Mesenchymal stem cell (in vitro differentiated cells and primary cell): ENCODE results near the gene QPCT.

Experiments
- DNase-seq: peaks from one replicate; pipeline ENCODE4 v3.0.0-alpha.2; 2013
- H2AFZ ChIP-seq: one replicate; pipeline ENCODE4 v1.6.1; 2013; ENCODE audit warnings: low read depth, mild to moderate bottlenecking, control low read depth, inconsistent platforms, low read length, moderate library complexity
- H2AK5ac ChIP-seq: 2 replicates; pipeline ENCODE4 v1.6.1; 2013; ENCODE audit warnings: low read length, moderate library complexity, mild to moderate bottlenecking, inconsistent platforms; ENCODE audit not compliant: severe bottlenecking
- H2BK120ac ChIP-seq: one replicate; pipeline ENCODE4 v1.6.1; 2013; ENCODE audit warnings: low read depth, mild to moderate bottlenecking, inconsistent platforms, low read length, moderate library complexity
- H2BK12ac ChIP-seq, 2 experiments: one replicate each; pipeline ENCODE4 v1.6.1; 2013; ENCODE audit warnings: inconsistent platforms in 2 of 2, low read length in 2 of 2, mild to moderate bottlenecking in 2 of 2, moderate library complexity in 2 of 2, control low read depth in 1 of 2
- H2BK15ac ChIP-seq: one replicate; pipeline ENCODE4 v1.6.1; 2013; ENCODE audit warnings: mild to moderate bottlenecking, low read depth, inconsistent platforms; ENCODE audit not compliant: poor library complexity, severe bottlenecking
- H2BK5ac ChIP-seq: 2 replicates; pipeline ENCODE4 v1.6.1; 2013; ENCODE audit warnings: low read depth, mild to moderate bottlenecking, low read length, control low read depth, inconsistent platforms; ENCODE audit not compliant: poor library complexity, severe bottlenecking
- H3K14ac ChIP-seq, 2 experiments: one replicate each; pipeline ENCODE4 v1.6.1; 2013; ENCODE audit warnings: inconsistent platforms in 2 of 2, low read length in 2 of 2, control low read depth in 1 of 2, mild to moderate bottlenecking in 1 of 2, moderate library complexity in 1 of 2
- H3K18ac ChIP-seq, 2 experiments: one replicate each; pipeline ENCODE4 v1.6.1; 2013; ENCODE audit warnings: inconsistent platforms in 2 of 2, low read length in 2 of 2, control low read depth in 1 of 2, low read depth in 1 of 2, mild to moderate bottlenecking in 1 of 2
- H3K23ac ChIP-seq, 2 experiments: one replicate each; pipeline ENCODE4 v1.6.1; 2013; ENCODE audit warnings: inconsistent platforms in 2 of 2, low read length in 2 of 2, mild to moderate bottlenecking in 2 of 2, moderate library complexity in 2 of 2, control low read depth in 1 of 2
- H3K27ac ChIP-seq: 2 replicates; pipeline ENCODE4 v1.5.1; 2013; ENCODE audit warnings: mild to moderate bottlenecking, moderate library complexity, low read length, control low read depth, inconsistent platforms; ENCODE audit not compliant: poor library complexity, severe bottlenecking
- H3K27me3 ChIP-seq, 2 experiments: 2 replicates each; pipeline versions ENCODE4 v1.6.1 to v1.7.0; 2013; ENCODE audit warnings: low read length in 2 of 2, mild to moderate bottlenecking in 2 of 2, moderate library complexity in 2 of 2, control low read depth in 1 of 2, inconsistent platforms in 1 of 2; ENCODE audit not compliant: control insufficient read depth in 1 of 2, insufficient read depth in 1 of 2
- H3K36me3 ChIP-seq, 2 experiments: 2 replicates each; pipeline versions ENCODE4 v1.6.1 to v1.7.0; 2013; ENCODE audit warnings: low read length in 2 of 2, control low read depth in 1 of 2, inconsistent platforms in 1 of 2, low read depth in 1 of 2, mild to moderate bottlenecking in 1 of 2; ENCODE audit not compliant: insufficient read depth in 2 of 2, control insufficient read depth in 1 of 2
- H3K4ac ChIP-seq, 2 experiments: one replicate each; pipeline ENCODE4 v1.6.1; 2013; ENCODE audit warnings: inconsistent platforms in 2 of 2, low read length in 2 of 2, mild to moderate bottlenecking in 2 of 2, moderate library complexity in 2 of 2, control low read depth in 1 of 2, low read depth in 1 of 2
- H3K4me1 ChIP-seq: 2 replicates; pipeline ENCODE4 v1.6.1; 2013; ENCODE audit warnings: low read depth, low read length, control low read depth; ENCODE audit not compliant: control insufficient read depth, insufficient read depth
- H3K4me2 ChIP-seq: 2 replicates; pipeline ENCODE4 v1.6.1; 2013; ENCODE audit warnings: low read length, mild to moderate bottlenecking, inconsistent platforms; ENCODE audit not compliant: poor library complexity, severe bottlenecking
- H3K4me3 ChIP-seq, 2 experiments: 2 replicates each; pipeline versions ENCODE4 v1.5.1 to v1.7.0; 2013; ENCODE audit warnings: low read length in 2 of 2, mild to moderate bottlenecking in 2 of 2, control low read depth in 1 of 2, low read depth in 1 of 2; ENCODE audit not compliant: insufficient read depth in 1 of 2
- H3K79me1 ChIP-seq: replicated peaks from 2 replicates; pipeline ENCODE4 v1.6.1; 2013; ENCODE audit warnings: mild to moderate bottlenecking, control low read depth, low read length, inconsistent platforms; ENCODE audit not compliant: poor library complexity, severe bottlenecking
- H3K9ac ChIP-seq: 2 replicates; pipeline ENCODE4 v1.7.0; 2013; ENCODE audit warnings: mild to moderate bottlenecking, low read length, moderate library complexity
- H3K9me3 ChIP-seq: 2 replicates; pipeline ENCODE4 v1.7.0; 2013; ENCODE audit warnings: mild to moderate bottlenecking, low read length; ENCODE audit not compliant: control insufficient read depth
- H4K8ac ChIP-seq: one replicate; pipeline ENCODE4 v1.6.1; 2013; ENCODE audit warnings: inconsistent platforms, mild to moderate bottlenecking, low read length, moderate library complexity
- H4K91ac ChIP-seq: one replicate; pipeline ENCODE4 v1.6.1; 2013; ENCODE audit warnings: mild to moderate bottlenecking, low read length, inconsistent platforms
- WGBS: methylation state at CpG from one replicate; pipeline ENCODE4 v1.1.7; 2013; ENCODE audit warnings: mixed read lengths; 5-methylcytosine and 5-hydroxymethylcytosine counted together

QPCT gene

DNA sequence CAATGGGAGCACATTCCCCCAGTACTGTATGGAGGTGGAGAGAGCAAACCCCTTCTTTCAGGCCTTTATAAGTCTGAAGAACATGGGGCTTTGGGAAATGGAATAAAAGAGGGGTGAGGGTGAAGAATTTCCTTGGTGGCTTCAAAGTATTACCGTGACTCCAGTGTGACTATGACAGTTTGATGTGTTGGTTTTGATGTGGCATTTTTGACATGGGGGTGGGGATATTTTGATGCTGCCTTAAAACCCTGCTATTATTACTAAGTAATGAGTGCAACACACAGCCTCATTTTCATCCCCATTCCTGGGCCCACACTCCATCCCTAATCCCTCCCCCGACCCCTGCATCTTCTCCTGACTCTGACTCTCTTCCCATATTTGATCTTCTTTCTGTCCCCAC, 23.6 kb downstream of the QPCT start:
- no peaks in the 10 kb centered on the region for H3K27me3 ChIP-seq
- H3K79me1 ChIP-seq, result no peaks in the 10 kb centered on the region
- no peak overlapping the region for H3K23ac ChIP-seq
- H3K4ac ChIP-seq, result no peak overlapping the region
- H2BK120ac ChIP-seq, result no peak overlapping the region
- H4K8ac ChIP-seq, result no peak overlapping the region
- no peak overlapping the region for H4K91ac ChIP-seq
- H3K4me1 ChIP-seq, result no peaks in the 10 kb centered on the region
- peaks cover 0 to 14% of the 10 kb centered on the region in 2 experiments for H3K36me3 ChIP-seq
- no peaks in the 10 kb centered on the region for H3K9me3 ChIP-seq
- H3K18ac ChIP-seq, result no peak overlapping the region
- no peak overlapping the region for H2AK5ac ChIP-seq
- DNase-seq, result no peak
- H3K4me3 ChIP-seq, result no peak overlapping the region
- no peak overlapping the region for H3K14ac ChIP-seq
- H2BK12ac ChIP-seq, result no peak overlapping the region
- H3K4me2 ChIP-seq, result no peak overlapping the region
- 97% methylated on average over 1 of the region's 2 CpGs for WGBS
- no peak overlapping the region for H2BK5ac ChIP-seq
- no peak overlapping the region for H2AFZ ChIP-seq
- no peak overlapping the region for H2BK15ac ChIP-seq
- H3K9ac ChIP-seq, result no peak overlapping the region
- H3K27ac ChIP-seq, result no peak overlapping the region

DNA sequence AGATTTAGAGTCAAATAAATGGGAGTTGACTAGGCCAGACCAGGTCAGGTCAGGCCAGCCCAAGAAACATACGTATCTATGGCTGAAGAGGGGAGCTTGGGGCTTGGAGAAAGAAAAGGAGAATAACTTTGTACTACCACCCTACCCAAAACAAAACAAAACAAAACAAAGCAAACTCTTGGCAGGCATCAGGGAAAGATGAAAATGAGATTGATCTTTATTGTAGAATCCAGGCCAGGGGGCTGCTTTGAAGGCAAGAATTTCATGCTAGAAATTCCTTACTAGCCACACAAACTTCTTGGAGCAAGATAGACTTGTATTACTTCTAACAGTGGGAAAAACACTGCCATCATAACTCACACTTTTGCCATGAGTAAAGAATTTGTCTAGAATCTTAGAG, 26.2 kb downstream of the QPCT start:
- no CpG with 5 or more reads among the region's 1 CpG for WGBS
- no peak for DNase-seq

DNA sequence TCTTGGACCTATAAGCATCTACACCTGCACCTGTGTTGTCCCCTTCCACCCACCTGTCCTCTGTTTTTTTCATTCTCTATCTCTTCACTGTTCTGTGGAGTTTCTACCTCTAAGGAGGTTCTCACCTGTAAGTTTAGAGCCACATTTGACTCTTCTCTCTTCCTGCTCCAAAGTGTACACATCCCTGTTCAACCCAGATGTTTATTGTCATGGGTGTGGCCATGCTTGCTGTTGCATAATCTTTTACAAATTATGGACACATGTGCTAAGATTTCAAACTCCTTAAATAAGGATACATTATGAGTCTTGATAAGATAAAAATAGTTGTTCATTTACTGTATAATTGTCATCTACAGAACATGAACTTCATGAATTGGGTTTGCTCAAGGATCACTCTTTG, 27.6 kb downstream of the QPCT start:
- H3K79me1 ChIP-seq, result no peaks in the 10 kb centered on the region
- no peak overlapping the region for H3K9ac ChIP-seq
- H2BK12ac ChIP-seq, result no peak overlapping the region

More for the DNA sequence above, 26.2 kb downstream of the QPCT start:
- Histone ChIP-seq H3K4me1 (no peaks in the 10 kb centered on the region), H3K4me2 (no peak overlapping the region), H2BK15ac (no peak overlapping the region), H3K27me3 (no peaks in the 10 kb centered on the region), H3K18ac (no peak overlapping the region), H3K27ac (no peak overlapping the region), H3K14ac (no peak overlapping the region), H3K79me1 (no peaks in the 10 kb centered on the region), H3K4me3 (no peak overlapping the region), H2BK5ac (no peak overlapping the region), H3K9me3 (no peaks in the 10 kb centered on the region), H2AFZ (no peak overlapping the region), H4K91ac (no peak overlapping the region), H2BK12ac (no peak overlapping the region), H3K9ac (no peak overlapping the region), H2AK5ac (no peak overlapping the region), H2BK120ac (no peak overlapping the region), H3K36me3 (peaks cover 0 to 14% of the 10 kb centered on the region in 2 experiments), H3K23ac (no peak overlapping the region), H3K4ac (no peak overlapping the region), H4K8ac (no peak overlapping the region)

DNA sequence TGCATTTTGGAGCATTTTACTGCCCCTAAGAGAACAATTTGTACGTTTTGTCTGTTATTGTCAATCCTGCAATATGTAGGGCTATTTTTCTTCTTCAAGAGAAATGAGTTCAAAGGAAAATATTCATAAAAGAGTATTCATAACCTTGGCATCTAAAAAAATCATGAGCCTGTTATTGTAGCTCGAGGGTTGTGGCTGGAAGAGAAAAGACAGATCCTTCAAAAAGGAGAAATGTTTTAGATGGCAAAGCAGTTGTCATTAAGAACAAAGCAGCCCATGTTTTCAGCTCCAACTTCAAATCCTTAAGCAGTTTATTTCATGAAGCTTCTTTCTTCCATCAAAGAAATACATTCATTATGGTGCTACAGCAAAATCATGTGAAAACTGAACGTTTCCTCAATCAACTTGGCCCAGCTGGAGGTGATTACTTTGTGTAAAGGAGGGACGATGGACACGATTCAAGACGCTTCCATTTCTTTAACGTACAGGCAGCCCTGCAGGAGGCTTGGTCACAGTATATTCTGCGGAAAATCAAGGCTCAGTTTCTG, 31.4 kb downstream of the QPCT start:
- Histone ChIP-seq H2BK5ac (no peak overlapping the region), H2BK120ac (no peak overlapping the region), H3K23ac (no peak overlapping the region), H3K27ac (no peak overlapping the region), H2BK15ac (no peak overlapping the region), H3K27me3 (no peaks in the 10 kb centered on the region), H4K91ac (no peak overlapping the region), H2AK5ac (no peak overlapping the region), H3K9ac (peak overlapping the region; percentile 80), H3K9me3 (no peaks in the 10 kb centered on the region), H3K4me3 (peak overlapping the region in 1 of 2 experiments; percentile 57), H2BK12ac (no peak overlapping the region), H3K79me1 (no peaks in the 10 kb centered on the region), H3K18ac (no peak overlapping the region), H3K4ac (no peak overlapping the region), H3K4me1 (peaks cover 10% of the 10 kb centered on the region), H3K14ac (no peak overlapping the region), H4K8ac (no peak overlapping the region), H3K4me2 (no peak overlapping the region), H3K36me3 (peaks cover 0 to 10% of the 10 kb centered on the region in 2 experiments), H2AFZ (no peak overlapping the region)
- WGBS, result 87% methylated on average over 7 of the region's 8 CpGs
- no peak for DNase-seq

More for the DNA sequence above, 27.6 kb downstream of the QPCT start:
- no peak overlapping the region for H4K8ac ChIP-seq
- H3K9me3 ChIP-seq, result no peaks in the 10 kb centered on the region
- H3K36me3 ChIP-seq, result peaks cover 0 to 14% of the 10 kb centered on the region in 2 experiments
- no peak overlapping the region for H2BK120ac ChIP-seq
- H4K91ac ChIP-seq, result no peak overlapping the region
- H3K18ac ChIP-seq, result no peak overlapping the region
- no peak overlapping the region for H3K4me3 ChIP-seq
- H3K4me2 ChIP-seq, result no peak overlapping the region
- H2BK5ac ChIP-seq, result no peak overlapping the region
- H3K27ac ChIP-seq, result no peak overlapping the region
- no peak overlapping the region for H2BK15ac ChIP-seq
- H3K4ac ChIP-seq, result no peak overlapping the region
- no peak overlapping the region for H3K14ac ChIP-seq
- no peak for DNase-seq
- H3K27me3 ChIP-seq, result no peaks in the 10 kb centered on the region
- H3K4me1 ChIP-seq, result peaks cover 3% of the 10 kb centered on the region
- no peak overlapping the region for H3K23ac ChIP-seq
- H2AK5ac ChIP-seq, result no peak overlapping the region
- no peak overlapping the region for H2AFZ ChIP-seq
